ENCODE data around the gene KCTD16.

Gene KCTD16

DNA sequence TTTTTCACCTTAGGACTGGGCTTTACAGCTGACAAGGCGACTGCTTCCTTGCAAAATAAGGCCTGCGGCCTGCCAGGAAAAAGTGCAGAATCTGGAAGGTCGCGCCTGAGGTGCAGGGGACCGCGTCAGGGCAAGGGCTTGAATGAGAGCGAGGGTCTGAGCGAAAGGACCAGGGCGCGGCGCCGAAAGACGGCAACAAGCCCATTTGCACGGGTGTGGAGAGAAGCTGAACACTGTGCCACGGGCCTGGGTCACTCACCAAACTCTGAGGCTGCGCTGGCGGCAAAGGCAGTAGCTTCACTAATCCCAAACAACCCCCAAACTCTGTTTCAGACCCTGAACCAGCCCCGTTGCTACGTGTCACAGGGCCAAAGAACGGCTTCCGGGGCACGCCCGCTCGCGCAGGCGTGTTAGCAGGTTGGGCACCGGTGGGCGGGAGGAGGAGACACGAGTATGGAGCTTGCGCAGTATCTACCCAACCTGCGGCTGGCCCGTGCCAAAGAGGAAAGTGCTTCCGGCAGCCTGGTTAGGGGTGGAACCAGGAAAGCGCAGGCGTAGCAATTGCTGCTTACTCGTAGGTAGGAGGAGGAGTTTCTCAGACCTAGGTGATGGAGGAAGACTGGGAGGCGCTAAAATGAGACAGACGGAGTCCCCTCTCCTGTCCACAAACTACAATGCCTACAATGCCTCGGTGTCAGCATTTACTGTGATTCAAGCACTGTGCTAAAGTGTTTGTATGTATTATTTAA lies at the start of gene KCTD16, which contains the start of gene YIPF5:
Gene KCTD16, plus strand, starts transcription at position 598 of the 749 bp plus-strand sequence.
Gene YIPF5, minus strand, starts transcription at position 384 of the 749 bp plus-strand sequence. CDS start 704 bp downstream, outside the sequence.
- in situ Hi-C loops (cut with HindIII; ENCODE audit: low sequenced_read_pairs) = no loop called here

DNA sequence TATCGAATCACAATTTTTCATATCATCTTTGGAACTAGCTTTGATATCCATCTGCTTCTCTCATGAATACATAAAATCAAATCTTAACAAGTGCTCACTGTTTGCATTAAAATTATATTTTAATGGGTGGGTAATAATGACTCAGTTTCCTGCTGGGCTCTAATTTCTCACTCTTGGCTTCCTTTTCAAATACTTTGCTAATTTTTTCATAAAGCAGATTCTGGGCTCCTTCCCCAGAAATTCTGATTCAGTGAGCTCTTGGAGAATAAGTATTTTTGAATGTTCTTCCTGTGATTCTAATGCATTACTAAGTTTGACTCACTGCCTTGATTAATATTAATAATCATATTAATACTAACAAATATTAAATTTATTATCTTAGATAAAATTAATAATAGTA lies 49.1 kb upstream of the KCTD16 start:
- in situ Hi-C loops (cut with HindIII; ENCODE audit: low sequenced_read_pairs) = no loop called here

DNA sequence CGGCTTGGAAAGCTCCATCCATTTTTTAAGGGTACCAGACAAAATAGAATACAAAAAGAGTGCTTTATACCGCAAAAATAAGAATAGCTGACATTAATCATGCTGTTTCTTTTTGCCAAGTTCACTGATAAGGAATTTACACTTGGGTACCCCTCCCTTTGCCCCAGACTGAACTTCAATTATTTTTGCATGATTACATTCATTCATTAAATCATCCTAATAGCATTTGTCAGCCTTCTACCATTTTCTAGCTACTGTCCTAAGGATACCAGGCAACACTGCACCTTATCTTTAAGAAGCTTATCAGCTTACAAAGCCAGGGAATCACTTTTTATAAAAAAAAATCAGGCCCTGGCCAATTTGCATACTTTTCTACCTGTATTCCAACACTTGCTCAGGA lies 48.6 kb upstream of the KCTD16 start:
- in situ Hi-C loops (cut with HindIII; ENCODE audit: low sequenced_read_pairs) = no loop called here

DNA sequence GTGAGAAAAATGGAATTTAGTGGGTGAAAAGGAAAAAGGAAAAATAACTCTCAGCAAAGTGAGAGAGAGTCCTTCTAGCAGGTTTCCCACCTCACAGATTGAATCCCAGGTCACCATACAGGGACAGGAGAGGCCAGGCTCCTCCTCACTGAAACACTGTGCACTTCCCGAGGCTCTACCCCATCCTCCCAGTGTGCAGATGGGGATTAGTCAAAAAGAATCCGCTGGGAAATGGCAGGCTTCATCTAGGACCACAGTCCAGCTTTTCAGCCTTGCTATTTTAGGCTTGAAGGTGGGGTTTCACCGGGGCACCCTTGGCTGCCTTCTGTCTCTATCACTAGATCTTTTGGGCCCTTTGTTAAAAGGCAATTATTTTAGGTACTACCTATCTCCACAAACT lies 48.0 kb upstream of the KCTD16 start:
- in situ Hi-C loops (cut with HindIII; ENCODE audit: low sequenced_read_pairs) = no loop called here

DNA sequence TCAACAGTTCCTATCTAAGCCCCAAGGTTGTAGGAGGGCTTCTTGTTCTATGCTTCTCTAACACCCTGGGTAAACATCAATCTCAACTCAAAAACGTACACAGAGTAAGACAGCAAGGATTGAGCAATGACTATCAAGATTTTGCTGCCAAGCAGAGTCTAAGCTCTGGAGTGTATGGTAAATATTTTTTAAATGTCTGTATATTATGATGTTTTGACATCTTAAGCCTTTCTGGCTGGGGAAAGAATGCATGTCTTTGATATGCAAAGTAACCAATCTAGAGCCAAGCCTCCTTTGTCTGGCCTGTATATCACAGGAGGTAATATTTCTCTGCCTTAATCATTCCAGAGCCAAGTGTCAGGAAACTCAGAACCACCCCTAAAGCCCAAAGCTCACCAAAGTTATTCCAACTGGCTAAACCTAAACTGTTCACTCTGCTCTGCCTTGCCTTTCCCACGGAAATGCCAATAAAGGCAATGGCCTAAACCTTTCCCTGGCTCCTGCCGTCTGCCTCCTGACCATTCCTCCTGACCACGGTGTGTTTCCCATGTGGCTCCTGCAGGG lies 45.4 kb upstream of the KCTD16 start:
- in situ Hi-C loops (cut with HindIII; ENCODE audit: low sequenced_read_pairs) = no loop called here

DNA sequence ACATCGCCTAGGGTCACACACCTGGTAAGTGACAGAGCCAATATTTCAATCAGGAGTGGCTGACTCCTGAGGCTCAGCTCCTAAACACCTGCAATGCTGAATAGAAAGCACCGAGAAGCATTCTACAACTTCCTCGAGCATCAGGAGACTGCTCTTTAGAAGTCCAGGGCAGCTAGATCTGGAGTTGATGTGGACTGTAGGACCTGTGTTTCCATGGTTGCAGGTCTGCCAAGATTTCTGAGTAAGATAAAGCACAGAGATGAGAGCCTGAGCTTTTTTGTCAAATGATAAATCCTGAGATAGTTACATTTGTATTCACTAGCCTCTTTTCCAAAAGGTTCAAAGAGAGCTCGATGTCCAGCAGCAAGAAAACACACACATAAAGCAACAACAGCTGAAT lies 44.0 kb upstream of the KCTD16 start:
- in situ Hi-C loops (cut with HindIII; ENCODE audit: low sequenced_read_pairs) = no loop called here

DNA sequence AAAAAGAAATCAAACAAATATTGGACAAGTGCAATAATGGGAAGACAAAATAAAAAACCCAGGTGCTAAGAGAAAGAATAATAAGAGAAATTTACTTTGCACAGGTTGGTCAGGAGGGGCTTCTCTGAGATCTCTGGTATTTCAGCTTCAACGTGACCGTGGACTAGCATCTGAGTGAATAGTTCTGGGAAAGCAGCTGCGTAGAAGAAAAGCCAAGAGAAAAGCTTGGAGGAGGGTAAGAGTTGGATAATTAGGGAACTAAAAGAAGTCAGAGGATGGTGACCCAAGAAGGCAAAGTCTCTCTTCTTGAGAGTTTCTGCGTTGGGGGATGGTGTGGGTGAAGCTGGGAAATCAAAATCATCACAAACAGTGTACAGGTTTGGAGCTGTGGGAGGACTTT lies 41.8 kb upstream of the KCTD16 start:
- in situ Hi-C loops (cut with HindIII; ENCODE audit: low sequenced_read_pairs) = no loop called here

DNA sequence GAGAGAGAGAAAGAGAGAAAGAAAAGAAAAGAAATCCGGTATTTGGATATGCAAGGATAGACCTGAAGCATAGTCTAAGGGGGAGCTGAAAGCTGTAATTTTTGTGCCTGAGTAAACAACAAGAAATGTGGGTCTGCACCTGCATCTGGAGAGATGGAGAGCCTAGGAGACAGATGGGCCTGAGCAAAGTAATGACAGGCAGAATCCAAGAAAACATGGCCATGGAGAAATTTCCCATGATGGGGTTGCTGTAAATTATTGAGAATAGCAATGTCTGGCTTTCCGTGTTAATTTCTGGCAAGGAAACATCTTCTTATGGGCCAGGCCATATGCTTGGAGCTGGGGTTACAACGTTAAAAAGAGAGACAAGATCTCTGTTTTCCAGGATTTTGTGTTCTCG lies 40.4 kb upstream of the KCTD16 start:
- in situ Hi-C loops (cut with HindIII; ENCODE audit: low sequenced_read_pairs) = no loop called here

DNA sequence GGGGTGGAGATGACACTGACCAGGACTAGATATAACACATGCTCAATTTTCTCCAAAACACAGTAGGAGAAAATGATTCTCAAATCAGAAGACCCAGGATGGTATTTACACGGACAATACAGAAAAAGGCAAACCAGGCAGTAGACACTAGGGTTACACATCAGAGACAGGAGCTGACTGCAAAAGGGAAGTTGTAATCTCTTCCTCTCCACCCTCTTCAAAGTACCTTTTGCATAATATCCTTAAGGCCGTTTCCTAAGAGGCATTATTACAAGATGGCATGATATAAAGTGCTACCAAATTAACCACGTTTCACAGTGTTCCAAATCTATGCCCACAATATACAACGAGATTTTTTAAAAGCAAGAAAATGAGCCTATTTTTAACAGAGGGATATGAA lies 39.4 kb upstream of the KCTD16 start:
- in situ Hi-C loops (cut with HindIII; ENCODE audit: low sequenced_read_pairs) = no loop called here

DNA sequence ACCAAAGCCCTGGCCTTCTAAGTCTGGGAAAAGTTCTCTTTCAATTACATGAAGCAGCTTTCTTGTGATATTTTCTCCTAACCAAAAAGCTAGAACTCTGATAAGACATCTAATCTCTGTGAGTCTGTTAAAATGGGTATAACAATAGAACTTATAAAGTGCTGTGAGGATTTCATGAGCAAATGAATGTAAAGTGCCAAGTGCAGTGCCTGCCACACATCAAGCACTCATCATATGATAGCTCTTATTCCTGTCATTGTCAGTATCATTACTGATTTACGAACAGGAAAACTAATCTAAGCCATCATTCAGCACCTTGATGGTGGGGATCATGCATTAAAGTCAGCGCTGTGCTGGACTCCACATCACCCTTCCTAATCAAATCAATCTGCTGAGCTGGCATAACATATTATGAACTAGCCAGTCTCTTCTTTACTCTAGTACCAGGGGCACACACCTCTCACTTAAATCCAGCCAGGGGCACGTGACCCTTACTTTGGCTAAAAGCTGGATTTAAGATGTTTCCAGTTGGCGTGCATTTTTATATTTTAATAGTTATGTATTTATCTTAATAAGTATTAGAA lies 37.5 kb upstream of the KCTD16 start:
- in situ Hi-C loops (cut with HindIII; ENCODE audit: low sequenced_read_pairs) = no loop called here

DNA sequence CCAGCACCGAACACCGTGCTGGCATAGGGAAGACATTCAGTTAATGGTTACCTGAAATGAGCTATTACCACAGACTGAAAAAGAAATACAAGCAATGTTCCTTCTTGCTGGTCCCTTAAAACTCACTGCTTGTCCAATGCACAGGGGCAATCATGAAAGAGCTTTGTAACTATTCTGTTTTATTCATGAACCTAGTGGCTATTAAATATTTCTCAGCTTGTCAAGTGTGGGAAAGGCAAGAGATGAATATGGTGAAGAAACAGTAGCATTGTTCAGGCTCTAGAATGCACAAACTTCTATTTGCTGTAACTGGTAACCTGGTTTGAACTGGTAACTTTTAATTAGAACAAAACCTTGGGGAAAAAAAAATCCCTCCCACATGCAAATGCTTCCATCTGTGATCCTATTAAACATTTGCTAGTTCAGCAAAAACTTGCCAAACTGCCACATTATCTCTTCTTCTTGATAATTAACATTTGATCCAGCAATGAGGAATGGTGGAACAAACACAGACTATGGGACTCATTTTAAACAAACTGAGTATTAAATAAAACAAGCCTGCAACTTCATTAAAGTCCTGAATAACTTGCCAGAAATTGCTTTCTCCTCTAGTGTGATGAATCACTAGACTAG lies 36.4 kb upstream of the KCTD16 start:
- in situ Hi-C loops (cut with HindIII; ENCODE audit: low sequenced_read_pairs) = no loop called here

DNA sequence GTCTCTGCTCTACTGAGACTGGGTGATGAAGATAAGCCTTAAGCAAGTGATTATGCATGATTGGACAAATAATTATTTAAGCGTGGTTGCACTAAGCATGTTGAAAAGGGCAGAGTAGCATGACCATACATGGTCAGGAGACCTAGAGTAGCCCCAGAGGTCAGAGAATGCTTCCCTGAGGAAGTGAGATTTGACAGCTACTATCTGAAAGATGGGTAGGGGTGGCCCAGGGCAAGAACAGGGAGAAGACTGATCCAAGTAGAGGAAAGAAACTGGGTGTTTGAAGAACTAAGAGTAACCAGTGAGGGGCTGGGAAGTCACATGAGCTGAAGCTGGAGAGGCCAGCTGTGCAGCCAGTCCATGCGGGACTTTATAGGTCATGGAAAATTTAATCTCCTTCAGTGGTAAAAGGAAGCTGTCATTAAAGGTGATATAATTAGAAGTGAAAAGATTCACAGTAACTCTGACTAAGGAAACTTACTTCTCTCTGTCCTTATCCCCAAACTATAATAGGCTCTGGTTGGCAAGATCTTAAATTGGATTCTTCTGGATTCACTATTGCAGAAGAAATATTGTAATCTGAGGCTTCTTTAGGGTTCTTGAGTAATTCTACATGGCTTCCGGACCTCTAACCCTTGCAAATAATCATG lies 35.4 kb upstream of the KCTD16 start:
- in situ Hi-C loops (cut with HindIII; ENCODE audit: low sequenced_read_pairs) = no loop called here

DNA sequence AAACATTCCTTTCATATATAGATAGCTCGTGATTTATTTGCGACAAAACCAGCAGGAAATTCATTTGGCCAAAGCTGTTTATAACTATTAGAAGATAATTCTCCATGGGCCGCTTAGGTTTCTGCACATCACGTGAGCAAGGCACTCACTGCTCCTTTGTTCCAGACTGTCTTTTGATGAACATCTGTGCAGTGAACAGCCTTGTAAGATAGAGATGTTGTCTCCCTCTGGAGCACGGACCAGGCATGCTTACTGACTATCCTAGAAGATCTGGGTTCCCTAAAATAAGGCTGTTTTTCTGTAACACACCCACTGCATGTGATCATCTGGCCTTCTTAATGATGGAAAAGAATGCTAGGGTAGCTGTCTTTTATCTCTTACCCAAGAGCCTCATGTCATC lies 31.1 kb upstream of the KCTD16 start:
- in situ Hi-C loops (cut with HindIII; ENCODE audit: low sequenced_read_pairs) = no loop called here

DNA sequence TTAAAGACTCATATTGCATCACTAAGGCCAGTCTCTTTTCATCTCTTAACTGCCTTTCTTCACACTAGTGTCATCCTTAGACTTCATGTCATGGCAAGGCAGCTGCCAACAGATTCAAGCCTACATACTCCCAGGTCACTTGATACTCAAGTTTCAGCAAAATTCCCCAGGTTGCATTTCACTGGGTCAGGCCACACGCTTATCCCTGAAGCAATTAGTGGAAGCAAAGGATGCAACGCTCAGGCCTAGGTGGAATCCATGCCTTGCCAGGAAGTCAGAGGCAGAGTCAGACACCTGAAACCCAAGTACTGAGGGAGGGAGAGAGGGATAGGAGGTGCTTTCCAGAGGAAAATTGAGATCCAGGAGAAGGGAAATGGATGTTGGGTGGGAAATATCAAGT lies 29.1 kb upstream of the KCTD16 start:
- in situ Hi-C loops (cut with HindIII; ENCODE audit: low sequenced_read_pairs) = no loop called here

DNA sequence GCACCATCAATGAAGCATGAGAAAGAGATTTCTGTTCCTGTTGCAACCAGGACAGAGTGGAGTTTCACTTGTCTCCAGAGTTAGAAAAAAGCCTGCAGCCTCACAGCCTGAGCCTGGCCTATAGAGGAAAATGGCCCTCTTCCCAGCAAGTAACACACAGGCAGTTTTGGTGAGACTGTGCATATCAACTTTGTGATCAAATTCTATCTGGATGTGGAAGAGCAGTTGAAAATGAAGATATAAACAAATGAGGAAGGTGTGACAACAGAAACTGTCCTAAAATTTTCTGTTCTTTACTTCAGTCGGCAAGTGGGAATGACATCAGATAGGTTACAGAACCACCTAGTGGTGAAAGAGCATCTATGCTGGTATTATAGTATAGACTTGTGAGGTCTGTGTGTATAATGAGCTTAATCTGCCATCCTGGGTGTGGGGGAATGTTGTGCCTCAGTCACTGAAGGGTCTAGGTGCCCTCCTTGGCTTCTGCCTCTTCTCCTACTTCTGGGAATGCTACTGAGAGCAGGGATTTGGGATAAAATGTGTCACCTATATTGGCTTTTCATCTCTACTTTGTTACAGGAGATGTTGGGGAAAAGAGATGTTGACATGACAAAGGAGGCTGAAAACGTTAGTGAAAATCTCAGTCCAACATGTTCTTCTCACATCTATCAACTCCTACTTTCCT lies 28.4 kb upstream of the KCTD16 start:
- in situ Hi-C loops (cut with HindIII; ENCODE audit: low sequenced_read_pairs) = no loop called here

DNA sequence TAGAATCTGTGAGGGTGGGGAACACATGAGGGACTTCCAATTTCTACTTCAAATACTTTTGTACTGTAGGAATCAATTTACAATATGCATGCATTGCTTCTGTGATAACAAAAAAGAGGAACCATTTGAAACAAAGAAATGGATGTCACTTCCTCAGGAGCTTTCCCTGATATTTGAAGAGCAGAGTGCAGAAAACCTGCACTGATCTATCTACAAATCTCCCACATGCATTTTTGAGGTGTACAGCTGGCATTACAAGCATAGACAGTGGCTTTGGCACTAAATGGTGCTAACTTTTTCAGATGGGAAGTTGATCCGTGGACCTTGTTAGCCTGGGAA lies 27.9 kb upstream of the KCTD16 start:
- in situ Hi-C loops (cut with HindIII; ENCODE audit: low sequenced_read_pairs) = no loop called here

DNA sequence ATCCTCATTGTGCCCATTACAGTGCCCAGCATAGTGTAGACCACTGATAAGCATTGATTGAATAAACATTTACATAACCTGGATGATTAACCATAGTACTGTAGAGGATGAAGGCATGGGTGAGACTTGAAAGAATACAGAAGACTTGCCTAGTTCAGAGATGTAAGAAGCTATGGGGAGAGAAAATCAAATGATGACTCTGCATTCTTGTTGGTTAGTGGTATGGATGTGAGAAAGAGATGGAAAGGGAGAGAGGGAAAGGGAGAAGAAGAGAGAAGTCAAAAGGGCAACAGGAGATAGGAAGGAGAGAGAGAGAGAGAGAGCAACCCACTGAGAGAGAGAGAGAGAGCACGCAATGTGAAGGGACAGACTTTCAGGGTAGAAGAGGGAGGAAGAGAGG lies 27.0 kb upstream of the KCTD16 start:
- in situ Hi-C loops (cut with HindIII; ENCODE audit: low sequenced_read_pairs) = no loop called here

DNA sequence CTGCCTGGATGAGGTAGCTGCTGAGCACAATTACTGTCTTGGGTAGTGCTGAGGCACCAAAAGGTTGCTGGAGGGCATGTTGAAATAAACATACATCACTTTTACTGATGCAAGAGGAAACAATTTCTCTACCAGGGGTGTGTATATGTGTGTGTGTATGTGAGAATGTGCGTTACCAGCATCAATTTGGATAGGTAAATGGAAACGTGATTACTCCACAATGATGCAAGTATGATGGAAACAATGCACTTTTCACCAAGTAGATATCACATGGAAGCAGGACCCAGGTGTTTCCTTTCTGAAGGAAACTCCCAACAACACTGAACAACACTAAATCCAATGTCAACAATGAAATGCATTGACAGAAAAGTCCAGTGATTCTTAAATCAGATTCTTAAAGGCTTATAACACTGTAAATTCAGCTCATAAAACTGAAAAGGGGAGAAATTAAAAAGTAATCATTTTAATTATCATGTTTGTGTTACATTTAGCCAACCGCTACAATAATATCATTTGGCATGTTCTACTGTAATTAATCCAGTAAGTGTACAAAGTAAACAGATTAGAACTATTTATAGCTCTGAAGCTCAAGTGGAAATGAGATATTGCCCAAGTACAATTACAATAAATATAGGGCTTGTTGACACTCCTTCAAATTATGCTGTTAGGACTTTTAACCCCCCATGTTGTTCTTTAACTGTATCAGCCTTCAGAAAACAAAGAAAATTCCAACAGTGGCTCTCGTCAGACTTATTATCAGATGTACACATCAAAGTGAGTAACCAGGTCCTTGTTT lies 25.5 kb upstream of the KCTD16 start:
- in situ Hi-C loops (cut with HindIII; ENCODE audit: low sequenced_read_pairs) = no loop called here

DNA sequence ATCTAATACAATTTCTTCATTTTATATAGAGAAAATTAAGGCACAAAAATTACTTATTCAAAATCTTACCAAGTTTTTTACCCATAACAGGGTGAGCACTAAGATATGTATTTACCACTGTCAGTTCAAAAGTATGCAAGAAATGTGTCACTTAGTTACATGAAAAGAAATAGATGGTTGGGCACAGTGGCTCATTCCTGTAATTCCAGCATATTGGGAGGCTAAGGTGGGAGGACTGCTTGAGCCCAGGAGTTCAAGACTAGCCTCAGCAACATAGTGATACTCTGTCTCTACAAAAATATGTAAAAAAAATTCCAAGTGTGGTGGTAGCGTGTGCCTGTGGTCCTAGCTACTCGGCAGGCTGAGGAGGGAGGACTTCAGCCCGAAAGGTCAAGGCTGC lies 19.6 kb upstream of the KCTD16 start:
- in situ Hi-C loops (cut with HindIII; ENCODE audit: low sequenced_read_pairs) = no loop called here

DNA sequence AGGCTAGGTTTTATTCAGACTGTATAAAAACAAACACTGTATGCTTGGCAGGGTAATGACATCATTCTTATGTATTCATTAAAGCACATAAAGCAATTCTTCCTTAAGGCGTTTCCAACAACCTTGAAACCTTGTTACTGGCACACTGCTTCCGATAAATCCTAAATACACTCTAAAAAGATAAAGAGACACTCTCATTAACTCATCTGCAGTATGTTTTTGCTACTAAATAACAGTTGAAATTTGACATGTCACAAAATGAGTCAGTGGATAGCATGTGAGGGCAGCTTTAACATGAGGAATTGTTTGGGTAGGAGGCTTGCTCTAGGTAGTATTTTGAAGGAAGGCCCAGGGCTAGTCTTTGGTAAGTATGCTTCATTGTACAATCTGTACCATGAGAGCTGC lies 13.9 kb upstream of the KCTD16 start:
- in situ Hi-C loops (cut with HindIII; ENCODE audit: low sequenced_read_pairs) = no loop called here

Measured in endothelial cell of hepatic sinusoid (primary cell).